Caco-2 (cell line): Measurements from ENCODE around the gene MAN1B1. TPM values are rescaled to one million over a fixed set of nuclear protein-coding genes. Genes with fewer than 3 reads are reported as not detected.
A peak's percentile ranks its signal among the peaks of the same experiment; 100 is the strongest.

ENCODE experiments used
- BruUV-seq: library from RNA; stranded (reverse); fragments of 400-500 nt; replicated peaks from 2 replicates; lab custom pipeline; 2021; lab: Mats Ljungman, UMichigan
- CTCF ChIA-PET: fragments of 300-600 bp; sonication (Branson Sonifier 250); formaldehyde crosslinking; loops from one replicate; lab custom pipeline; 2022; ENCODE audit warnings: antibody characterized with exemption; lab: Charles Lee
- POLR2A ChIA-PET: fragments of 300-600 bp; sonication (Branson Sonifier 250); formaldehyde crosslinking; loops from one replicate; lab custom pipeline; 2022; ENCODE audit warnings: antibody characterized with exemption; lab: Charles Lee
- DNase-seq, 2 experiments: peaks; one replicate each; pipeline versions ENCODE4 v3.0.0 to v3.0.0-alpha.2; 2020 to 2022
- H3K27me3 ChIP-seq: replicated peaks from 2 replicates; pipeline ENCODE4 v1.6.0; 2011; ENCODE audit warnings: low read length; ENCODE audit not compliant: control insufficient read depth, insufficient read depth
- H3K36me3 ChIP-seq: 2 replicates; pipeline ENCODE4 v1.5.1; 2011; ENCODE audit warnings: low read length; ENCODE audit not compliant: control insufficient read depth, insufficient read depth
- H3K4me1 ChIP-seq: fragments of 250-450 bp; sonication (Bioruptor Pico); 2 replicates; pipeline ENCODE4 v1.5.1; 2020; ENCODE audit warnings: mild to moderate bottlenecking
- H3K4me3 ChIP-seq: 2 replicates; pipeline ENCODE4 v1.5.1; 2011; ENCODE audit warnings: low read depth, mild to moderate bottlenecking, control low read depth, low read length
- H3K9me3 ChIP-seq: fragments of 250-450 bp; sonication (Bioruptor Pico); 2 replicates; pipeline ENCODE4 v1.5.1; 2020; ENCODE audit warnings: mild to moderate bottlenecking, moderate library complexity
- H3K27ac Mint-ChIP-seq: one replicate; pipeline ENCODE4 v1.8.0; 2022; ENCODE audit warnings: mixed read lengths; ENCODE audit not compliant: unreplicated experiment
- H3K27me3 Mint-ChIP-seq: one replicate; pipeline ENCODE4 v1.8.0; 2022; ENCODE audit warnings: mixed read lengths; ENCODE audit not compliant: insufficient read depth, unreplicated experiment
- H3K36me3 Mint-ChIP-seq: one replicate; pipeline ENCODE4 v1.8.0; 2022; ENCODE audit warnings: mild to moderate bottlenecking, mixed read lengths; ENCODE audit not compliant: insufficient read depth, unreplicated experiment
- H3K4me1 Mint-ChIP-seq: one replicate; pipeline ENCODE4 v1.8.0; 2022; ENCODE audit warnings: low read depth, mixed read lengths; ENCODE audit not compliant: unreplicated experiment
- H3K4me3 Mint-ChIP-seq: one replicate; pipeline ENCODE4 v1.8.0; 2022; ENCODE audit warnings: mild to moderate bottlenecking, moderate library complexity, mixed read lengths; ENCODE audit not compliant: unreplicated experiment
- H3K9me3 Mint-ChIP-seq: one replicate; pipeline ENCODE4 v1.8.0; 2022; ENCODE audit warnings: mixed read lengths; ENCODE audit not compliant: unreplicated experiment
- CTCF ChIP-seq, 2 experiments: fragments of 200-600 bp in 1 of 2; IDR thresholded peaks; 1 replicate in 1 of 2; 2 replicates in 1 of 2; pipeline versions ENCODE4 v1.5.1 to v1.8.0; 2011 to 2022; ENCODE audit warnings: antibody characterized with exemption in 1 of 2, control low read depth in 1 of 2, inconsistent platforms in 1 of 2, low read depth in 1 of 2, low read length in 1 of 2, mild to moderate bottlenecking in 1 of 2, moderate library complexity in 1 of 2; ENCODE audit not compliant: insufficient read depth in 1 of 2, severe bottlenecking in 1 of 2, unreplicated experiment in 1 of 2
- intact Hi-C: fragments of 100-400 bp; cut with micrococcal nuclease; formaldehyde crosslinking; loops from one replicate; pipeline ENCODE4 v1.10.0; 2022; ENCODE audit not compliant: unreplicated experiment
- total RNA-seq: library from RNA; stranded (reverse); gene quantifications from 2 replicates; pipeline ENCODE4 v1.2.3, GENCODE V29; 2022

MAN1B1 gene
- total RNA-seq, 1 experiment from 2014 or later: 57.7 TPM

GRCh38 chr9:137111788-137112563, 25.2 kb downstream of the MAN1B1 start:
- no peaks in the 10 kb centered on the region for H3K9me3 ChIP-seq
- ChIA-PET CTCF (interaction anchor here (0.6 kb wide), 2 partner anchors 77 to 697 kb away, joined by 3 read pairs; no protein-coding TSS in a partner anchor), POLR2A (no interaction called here)
- no peaks in the 10 kb centered on the region for H3K27me3 Mint-ChIP-seq
- H3K4me3 Mint-ChIP-seq: peak overlapping the region; percentile 31
- H3K4me1 Mint-ChIP-seq: peaks cover 7% of the 10 kb centered on the region
- no peak overlapping the region for H3K4me3 ChIP-seq
- no peaks in the 10 kb centered on the region for H3K9me3 Mint-ChIP-seq
- no peaks in the 10 kb centered on the region for H3K27me3 ChIP-seq
- H3K36me3 Mint-ChIP-seq: peaks cover 18% of the 10 kb centered on the region
- no peak for DNase-seq
- no TSS peak for BruUV-seq
- intact Hi-C loops: no loop called here
- no peak for TF ChIP-seq CTCF (IDR thresholded peaks at IDR 0.05; ENCODE audit: insufficient read depth in 1 of 2, low read depth in 1 of 2, low read length in 1 of 2, severe bottlenecking in 1 of 2, unreplicated experiment in 1 of 2)
- H3K36me3 ChIP-seq: no peaks in the 10 kb centered on the region; the same call in 1 of the 2 replicates
- H3K27ac Mint-ChIP-seq: no peak overlapping the region
- peaks cover 23% of the 10 kb centered on the region for H3K4me1 ChIP-seq

- peak overlapping the region; percentile 66 for H3K4me3 Mint-ChIP-seq
- H3K27ac Mint-ChIP-seq: no peak overlapping the region
- no peak for DNase-seq
- no TSS peak for BruUV-seq
- Histone ChIP-seq H3K4me1 (peaks cover 29% of the 10 kb centered on the region), H3K27me3 (no peaks in the 10 kb centered on the region), H3K9me3 (no peaks in the 10 kb centered on the region), H3K36me3 (no peaks in the 10 kb centered on the region; the same call in 1 of the 2 replicates), H3K4me3 (no peak overlapping the region)
- ChIA-PET POLR2A (interaction anchor here (0.6 kb wide), 1 partner anchor 27 kb away, joined by 3 read pairs; no protein-coding TSS in a partner anchor), CTCF (interaction anchor here (0.6 kb wide), 2 partner anchors 15 to 118 kb away, joined by 3 to 4 read pairs; partner anchors contain the start of gene SLC34A3)
- no peaks in the 10 kb centered on the region for H3K9me3 Mint-ChIP-seq
- no peak for TF ChIP-seq CTCF (IDR thresholded peaks at IDR 0.05; ENCODE audit: insufficient read depth in 1 of 2, low read depth in 1 of 2, low read length in 1 of 2, severe bottlenecking in 1 of 2, unreplicated experiment in 1 of 2)
- intact Hi-C loops: no loop called here
- H3K36me3 Mint-ChIP-seq: peaks cover 12% of the 10 kb centered on the region
- H3K4me1 Mint-ChIP-seq: peaks cover 15% of the 10 kb centered on the region
- H3K27me3 Mint-ChIP-seq: no peaks in the 10 kb centered on the region
These were observed 26.0 kb downstream of the MAN1B1 start for GRCh38 chr9:137112564-137113384.
